A549 treated with Hydrocortisone at 1 μM for 4 hours (cell line): ENCODE data around the gene HOATZ. TPM values are rescaled to one million over a fixed set of nuclear protein-coding genes. Genes with fewer than 3 reads are reported as not detected.

ENCODE experiments used
- total RNA-seq: library from RNA; stranded (reverse); fragments of 200-300 nt; extraction: Qiagen RNA extraction; gene quantifications from 5 replicates; pipeline ENCODE4 v1.2.3, GENCODE V29; 2022

The HOATZ gene
- not detected in 5 replicates for total RNA-seq

DNA sequence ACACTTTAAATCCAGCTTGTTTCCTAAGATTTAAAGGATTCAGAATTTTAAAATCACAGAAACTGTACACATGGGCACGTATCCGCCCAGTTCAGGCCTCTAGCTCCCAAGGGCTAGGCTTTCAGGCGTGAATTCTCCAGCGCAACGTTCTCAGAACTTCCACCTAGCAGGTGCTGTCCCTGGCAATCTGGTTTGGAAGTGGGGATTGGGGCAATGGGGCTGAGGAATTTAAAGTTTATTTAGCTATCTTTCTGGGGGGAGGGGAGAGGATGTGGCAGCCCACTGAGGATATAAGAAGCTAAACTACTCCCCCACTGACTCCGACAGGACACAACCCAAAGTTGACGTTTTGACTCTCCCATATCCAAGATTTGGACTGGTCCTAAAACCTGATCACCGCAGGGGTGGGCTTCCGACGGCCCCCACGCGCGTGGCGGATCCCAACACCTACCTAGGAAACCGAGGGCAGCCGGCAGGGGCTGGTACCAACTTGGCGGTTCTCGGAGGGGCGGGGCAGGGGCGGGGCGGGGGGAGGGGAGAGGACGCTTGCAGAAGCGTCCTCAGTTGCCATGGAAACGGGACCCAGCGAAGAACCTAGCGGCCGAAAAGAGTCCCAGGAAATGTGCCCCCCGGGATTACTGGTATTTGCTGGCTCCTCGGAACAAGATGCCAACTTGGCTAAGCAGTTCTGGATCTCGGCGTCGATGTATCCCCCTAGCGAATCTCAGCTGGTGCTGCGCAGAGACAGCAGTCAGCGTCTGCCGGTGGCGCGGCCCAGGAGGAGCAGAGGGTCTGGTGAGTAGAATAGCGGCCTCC is at the start of gene HOATZ:
TSS of gene HOATZ (plus strand) at position 563 of the 816 bp plus-strand sequence. CDS start at position 570, 7 bp downstream.

DNA sequence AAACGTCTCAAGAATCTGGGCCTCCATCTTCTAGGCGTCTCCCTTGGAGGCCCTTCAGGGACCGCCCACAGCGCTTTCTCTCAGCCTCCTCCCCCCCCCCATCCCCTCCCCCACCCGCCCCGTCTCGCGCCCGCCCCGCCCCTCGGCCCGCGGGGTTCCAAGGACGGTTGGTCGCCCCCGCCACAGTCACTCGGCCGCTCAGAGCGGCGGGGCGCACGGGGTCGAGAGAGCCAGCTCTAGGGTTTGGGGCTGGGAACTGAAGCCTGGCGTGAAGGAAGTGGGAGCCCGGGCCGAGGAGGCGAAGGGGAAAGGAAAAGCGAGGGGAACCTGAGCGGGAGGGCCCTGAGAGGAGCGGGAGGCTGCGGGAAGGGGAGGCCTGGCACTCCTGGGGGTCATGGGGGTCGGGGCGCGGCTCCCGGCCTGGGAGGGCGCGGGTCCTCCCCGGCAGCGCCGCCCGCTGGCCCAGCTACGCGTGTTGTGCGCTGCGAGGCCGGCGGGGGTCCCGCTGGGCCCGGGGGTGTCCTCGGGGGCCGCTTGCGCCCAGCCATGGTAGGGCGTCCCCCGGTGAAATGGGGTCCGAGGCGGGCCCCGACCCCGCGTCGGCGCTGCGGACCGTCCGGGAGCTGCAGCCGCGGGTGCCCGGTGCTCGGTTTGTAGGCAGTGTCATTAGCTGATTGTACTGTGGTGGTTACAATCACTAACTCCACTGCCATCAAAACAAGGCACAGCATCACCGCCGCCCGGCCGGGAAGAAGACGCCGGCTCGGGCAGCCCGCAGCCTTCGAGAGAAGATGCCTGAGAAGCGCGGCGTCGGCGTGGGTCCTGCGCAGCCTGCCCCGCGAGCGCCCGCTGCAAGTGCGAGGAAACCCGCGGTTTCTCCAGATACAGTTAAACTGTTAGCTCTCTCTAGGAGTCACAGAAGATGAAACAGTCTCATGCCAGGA is 2.0 kb upstream of the HOATZ start, which contains the start of gene BTG4:
TSS of gene BTG4 (minus strand) at position 91 of the 944 bp plus-strand sequence. CDS start 13,610 bp downstream, outside the sequence.

DNA sequence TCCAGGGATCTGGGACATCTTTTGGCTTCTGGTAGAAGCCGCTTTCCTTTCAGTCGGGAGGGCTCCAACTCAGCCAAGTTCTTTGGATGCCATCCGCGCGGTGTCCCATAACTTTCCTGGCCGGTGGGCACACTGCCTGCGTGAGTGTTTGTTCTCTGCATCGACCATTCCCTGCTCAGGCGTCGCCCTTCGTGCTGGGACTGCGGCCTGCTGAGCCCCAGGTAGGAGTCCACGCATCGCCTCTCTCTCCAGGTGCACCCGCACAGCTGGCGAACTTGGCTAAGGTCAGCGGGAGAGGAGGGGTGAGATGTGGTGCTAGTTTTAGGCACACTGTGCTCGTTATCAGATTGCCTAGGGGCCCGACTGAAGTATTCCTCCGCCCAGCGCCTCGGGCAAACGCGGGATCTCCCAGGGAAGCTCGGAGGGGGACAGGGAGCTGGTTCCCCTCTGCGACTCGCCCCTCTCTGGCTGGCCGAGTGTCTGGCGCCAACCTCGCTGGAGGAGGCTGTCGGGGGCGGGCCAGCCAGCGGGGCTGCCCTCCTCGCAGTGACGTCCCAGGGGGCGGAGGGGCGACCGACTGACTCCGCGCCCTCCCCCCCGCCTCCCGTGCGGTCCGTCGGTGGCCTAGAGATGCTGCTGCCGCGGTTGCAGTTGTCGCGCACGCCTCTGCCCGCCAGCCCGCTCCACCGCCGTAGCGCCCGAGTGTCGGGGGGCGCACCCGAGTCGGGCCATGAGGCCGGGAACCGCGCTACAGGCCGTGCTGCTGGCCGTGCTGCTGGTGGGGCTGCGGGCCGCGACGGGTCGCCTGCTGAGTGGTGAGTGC is 25.7 kb downstream of the HOATZ start, which contains the start of gene LAYN:
TSS of gene LAYN (plus strand) at position 607 of the 823 bp plus-strand sequence. CDS start at position 731, 124 bp downstream.

Other genes starting within 250 kb of the HOATZ start
- gene POU2AF3, start 216.2 kb upstream of the HOATZ start, total RNA-seq: 1.0 to 1.5 TPM (median 1.4 TPM) in 5 replicates
- gene POU2AF1, start 135.5 kb upstream of the HOATZ start, total RNA-seq: not detected in 5 replicates
- 0.10 to 0.23 TPM (median 0.16 TPM) in 4 of 5 replicates, not detected in the other for gene BTG4, start 2.4 kb upstream of the HOATZ start, total RNA-seq
- gene LAYN, start 25.9 kb downstream of the HOATZ start, total RNA-seq: 3.9 to 4.5 TPM (median 4.1 TPM) in 5 replicates
- 7.1 to 10.4 TPM (median 7.6 TPM) in 5 replicates for gene SIK2, start 87.7 kb downstream of the HOATZ start, total RNA-seq